Measurements from ENCODE around the gene ATP8B4. TPM values are rescaled to one million over a fixed set of nuclear protein-coding genes. Genes with fewer than 3 reads are reported as not detected.

The ATP8B4 gene
- total RNA-seq, 2 experiments from 2014 or later, result 0.31 TPM; not detected in 1

DNA sequence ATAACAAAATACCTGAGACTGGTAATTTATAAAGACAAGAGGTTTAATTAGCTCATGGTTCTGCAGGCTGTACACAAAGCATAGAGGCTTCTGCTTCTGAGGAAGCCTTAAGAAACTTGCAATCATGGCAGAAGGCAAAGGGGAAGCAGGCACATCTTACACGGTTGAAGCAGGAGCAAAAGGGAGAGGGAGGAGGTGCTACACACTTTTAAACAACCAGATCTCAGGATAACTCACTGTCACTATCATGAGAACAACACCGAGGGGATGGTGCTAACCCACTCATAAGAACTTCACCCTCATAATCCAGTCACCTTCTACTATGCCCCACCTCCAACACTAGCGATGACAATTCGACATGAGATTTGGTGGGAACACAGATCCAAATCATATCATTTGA is 54.4 kb downstream of the ATP8B4 start:
- H3K36me3 Mint-ChIP-seq (ENCODE audit: low read depth), result no peaks in the 10 kb centered on the region
- H3K4me3 Mint-ChIP-seq, result no peak overlapping the region
- Histone ChIP-seq H3K4me1 (ENCODE audit: insufficient read depth, low read length) (no peaks in the 10 kb centered on the region), H3K9me3 (ENCODE audit: control insufficient read depth in 1 of 2, insufficient read depth in 1 of 2, low read length in 2 of 2) (no peaks in the 10 kb centered on the region), H3K36me3 (ENCODE audit: insufficient read depth, low read length) (no peaks in the 10 kb centered on the region), H3K4me3 (ENCODE audit: low read length) (no peak overlapping the region), H3K27me3 (ENCODE audit: control insufficient read depth in 1 of 2, insufficient read depth in 2 of 2, low read length in 2 of 2) (no peaks in the 10 kb centered on the region), H3K27ac (ENCODE audit: low read depth in 1 of 2, low read length in 2 of 2) (no peak overlapping the region)
- H3K4me1 Mint-ChIP-seq (ENCODE audit: low read depth), result peaks cover 4% of the 10 kb centered on the region
- peak in 2 of 14 experiments; percentile 5 to 28 for DNase-seq
- POLR2A ChIA-PET, result no interaction called here
- CTCF ChIA-PET, result interaction anchor here (1.2 kb wide), 1 partner anchor 10 kb away, joined by 3 read pairs; no protein-coding TSS in a partner anchor
- H3K27ac Mint-ChIP-seq, result no peak overlapping the region
- H3K9me3 Mint-ChIP-seq, result no peaks in the 10 kb centered on the region
- peaks cover 15% of the 10 kb centered on the region for H3K27me3 Mint-ChIP-seq
- TF ChIP-seq, protein P1, sequence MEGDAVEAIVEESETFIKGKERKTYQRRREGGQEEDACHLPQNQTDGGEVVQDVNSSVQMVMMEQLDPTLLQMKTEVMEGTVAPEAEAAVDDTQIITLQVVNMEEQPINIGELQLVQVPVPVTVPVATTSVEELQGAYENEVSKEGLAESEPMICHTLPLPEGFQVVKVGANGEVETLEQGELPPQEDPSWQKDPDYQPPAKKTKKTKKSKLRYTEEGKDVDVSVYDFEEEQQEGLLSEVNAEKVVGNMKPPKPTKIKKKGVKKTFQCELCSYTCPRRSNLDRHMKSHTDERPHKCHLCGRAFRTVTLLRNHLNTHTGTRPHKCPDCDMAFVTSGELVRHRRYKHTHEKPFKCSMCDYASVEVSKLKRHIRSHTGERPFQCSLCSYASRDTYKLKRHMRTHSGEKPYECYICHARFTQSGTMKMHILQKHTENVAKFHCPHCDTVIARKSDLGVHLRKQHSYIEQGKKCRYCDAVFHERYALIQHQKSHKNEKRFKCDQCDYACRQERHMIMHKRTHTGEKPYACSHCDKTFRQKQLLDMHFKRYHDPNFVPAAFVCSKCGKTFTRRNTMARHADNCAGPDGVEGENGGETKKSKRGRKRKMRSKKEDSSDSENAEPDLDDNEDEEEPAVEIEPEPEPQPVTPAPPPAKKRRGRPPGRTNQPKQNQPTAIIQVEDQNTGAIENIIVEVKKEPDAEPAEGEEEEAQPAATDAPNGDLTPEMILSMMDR (IDR thresholded peaks at IDR 0.05), result no peak
- no peak for ATAC-seq (ENCODE audit: poor library complexity)
- intact Hi-C loops (cut with DNase I, micrococcal nuclease), result no loop called here

DNA sequence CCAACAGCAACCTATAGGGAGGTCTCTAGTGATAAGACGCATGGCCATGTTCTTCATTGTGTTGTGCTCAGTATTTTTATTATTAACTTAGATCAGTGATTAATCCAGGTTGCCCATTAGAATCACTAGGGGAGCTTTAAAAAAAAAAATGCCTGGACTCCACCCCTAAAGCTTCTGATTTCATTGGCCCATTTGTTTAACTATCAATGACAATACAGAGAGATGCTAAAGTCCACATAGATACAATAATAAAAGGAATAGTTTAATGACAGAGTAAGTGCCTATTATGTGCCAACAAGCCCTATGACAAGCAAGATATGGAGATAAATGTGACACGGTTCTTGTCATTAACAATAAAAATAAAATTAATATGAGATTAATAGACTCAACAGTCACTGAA is 55.8 kb downstream of the ATP8B4 start:
- Histone ChIP-seq H3K4me1 (ENCODE audit: insufficient read depth, low read length) (no peaks in the 10 kb centered on the region), H3K27me3 (ENCODE audit: control insufficient read depth in 1 of 2, insufficient read depth in 2 of 2, low read length in 2 of 2) (no peaks in the 10 kb centered on the region), H3K36me3 (ENCODE audit: insufficient read depth, low read length) (no peaks in the 10 kb centered on the region), H3K9me3 (ENCODE audit: control insufficient read depth in 1 of 2, insufficient read depth in 1 of 2, low read length in 2 of 2) (no peaks in the 10 kb centered on the region), H3K27ac (ENCODE audit: low read depth in 1 of 2, low read length in 2 of 2) (no peak overlapping the region), H3K4me3 (ENCODE audit: low read length) (no peak overlapping the region)
- Mint-ChIP-seq H3K27me3 (peaks cover 15% of the 10 kb centered on the region), H3K9me3 (no peaks in the 10 kb centered on the region), H3K36me3 (ENCODE audit: low read depth) (no peaks in the 10 kb centered on the region), H3K4me3 (no peak overlapping the region), H3K4me1 (ENCODE audit: low read depth) (peaks cover 4% of the 10 kb centered on the region), H3K27ac (no peak overlapping the region)
- POLR2A ChIA-PET, result no interaction called here
- intact Hi-C loops (cut with DNase I, micrococcal nuclease), result no loop called here
- CTCF ChIA-PET, result no interaction called here
- TF ChIP-seq, protein P1 (IDR thresholded peaks at IDR 0.05), result no peak
- DNase-seq (no peak), ATAC-seq (ENCODE audit: poor library complexity) (no peak)

DNA sequence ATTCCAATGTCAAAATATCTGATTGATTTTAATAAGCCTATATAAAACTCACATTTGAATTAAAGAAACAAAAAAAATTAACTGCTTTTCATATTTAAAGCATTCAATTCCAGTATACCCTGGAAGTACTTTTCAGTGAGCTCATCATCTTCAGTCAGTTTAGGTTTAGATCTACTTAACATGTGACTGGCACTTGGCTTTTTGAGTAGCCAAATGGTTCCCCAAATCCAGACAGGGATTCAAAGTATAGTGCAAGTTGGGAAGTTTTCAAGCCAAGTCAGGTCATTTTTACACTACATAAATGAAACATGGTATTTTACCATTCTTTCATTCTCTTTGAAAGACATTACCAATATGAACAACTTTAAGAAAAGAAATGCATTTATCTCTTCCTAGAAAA is 57.5 kb downstream of the ATP8B4 start:
- Mint-ChIP-seq H3K27ac (no peak overlapping the region), H3K36me3 (ENCODE audit: low read depth) (no peaks in the 10 kb centered on the region), H3K9me3 (no peaks in the 10 kb centered on the region), H3K27me3 (peaks cover 12% of the 10 kb centered on the region), H3K4me3 (no peak overlapping the region), H3K4me1 (ENCODE audit: low read depth) (peaks cover 4% of the 10 kb centered on the region)
- Histone ChIP-seq H3K27ac (ENCODE audit: low read depth in 1 of 2, low read length in 2 of 2) (no peak overlapping the region), H3K9me3 (ENCODE audit: control insufficient read depth in 1 of 2, insufficient read depth in 1 of 2, low read length in 2 of 2) (no peaks in the 10 kb centered on the region), H3K4me3 (ENCODE audit: low read length) (no peak overlapping the region), H3K4me1 (ENCODE audit: insufficient read depth, low read length) (no peaks in the 10 kb centered on the region), H3K36me3 (ENCODE audit: insufficient read depth, low read length) (no peaks in the 10 kb centered on the region), H3K27me3 (ENCODE audit: control insufficient read depth in 1 of 2, insufficient read depth in 2 of 2, low read length in 2 of 2) (no peaks in the 10 kb centered on the region)
- CTCF ChIA-PET, result no interaction called here
- TF ChIP-seq, protein P1 (IDR thresholded peaks at IDR 0.05), result no peak
- DNase-seq (no peak), ATAC-seq (ENCODE audit: poor library complexity) (no peak)
- intact Hi-C loops (cut with DNase I, micrococcal nuclease), result no loop called here
- POLR2A ChIA-PET, result no interaction called here

Measured in CD4-positive, alpha-beta T cell (primary cell).